Peyer's patch (tissue), 4 donors: Measurements from ENCODE around the gene SERPINH1.

Experiments
- CTCF ChIP-seq, 6 experiments: fragments of 450-650 bp in 4 of 6; fragments of 200-600 bp in 2 of 6; sonication (generic) in 1 of 6; IDR thresholded peaks; one replicate each; pipeline ENCODE4 v1.5.1; 2017 to 2019; ENCODE audit warnings: antibody characterized with exemption in 6 of 6, mild to moderate bottlenecking in 3 of 6, moderate library complexity in 1 of 6
- POLR2A ChIP-seq, 2 donors: fragments of 450-650 bp; IDR thresholded peaks; one replicate each; pipeline ENCODE4 v1.5.1; 2017; ENCODE audit warnings: antibody characterized with exemption in 2 of 2, mild to moderate bottlenecking in 2 of 2, moderate library complexity in 2 of 2

- TF ChIP-seq CTCF (IDR thresholded peaks at IDR 0.05) (no peak), POLR2A (IDR thresholded peaks at IDR 0.05) (no peak)
Measured at GRCh38 chr11:75570559-75571139, 8.6 kb downstream of the SERPINH1 start.
